Thymus (tissue), 11 donors: Measurements from ENCODE around the gene CALML4. TPM values are rescaled to one million over a fixed set of nuclear protein-coding genes. Genes with fewer than 3 reads are reported as not detected.

ENCODE experiments used
- DNase-seq, 9 donors: peaks; one replicate each; pipeline ENCODE4 v3.0.0-alpha.2; 2013; ENCODE audit warnings: low spot score in 9 of 9, low read depth in 6 of 9, missing footprints in 1 of 9
- H3K27ac ChIP-seq, 2 donors: one replicate each; pipeline ENCODE4 v1.5.1; 2013; ENCODE audit warnings: control low read depth in 1 of 2, low read depth in 1 of 2, low read length in 1 of 2, mild to moderate bottlenecking in 1 of 2, moderate library complexity in 1 of 2
- H3K27me3 ChIP-seq, 2 donors: one replicate each; pipeline ENCODE4 v1.5.1; 2013; ENCODE audit warnings: low read length in 1 of 2; ENCODE audit not compliant: control insufficient read depth in 2 of 2, insufficient read depth in 1 of 2
- H3K36me3 ChIP-seq, 2 donors: one replicate each; pipeline ENCODE4 v1.5.1; 2013; ENCODE audit warnings: low read length in 1 of 2, mild to moderate bottlenecking in 1 of 2, moderate library complexity in 1 of 2; ENCODE audit not compliant: control insufficient read depth in 2 of 2, insufficient read depth in 2 of 2
- H3K4me1 ChIP-seq, 2 donors: one replicate each; pipeline ENCODE4 v1.5.1; 2013; ENCODE audit warnings: low read length in 2 of 2; ENCODE audit not compliant: control insufficient read depth in 2 of 2, insufficient read depth in 2 of 2
- H3K4me3 ChIP-seq, 2 donors: one replicate each; pipeline ENCODE4 v1.5.1; 2013; ENCODE audit warnings: low read length in 2 of 2, control low read depth in 1 of 2, mild to moderate bottlenecking in 1 of 2
- H3K9me3 ChIP-seq, 2 donors: one replicate each; pipeline ENCODE4 v1.5.1; 2013; ENCODE audit warnings: low read length in 1 of 2, mild to moderate bottlenecking in 1 of 2; ENCODE audit not compliant: control insufficient read depth in 2 of 2, insufficient read depth in 1 of 2
- WGBS: extraction: QIAGEN DNeasy Blood & Tissue Kit; methylation state at CpG from one replicate; pipeline ENCODE4 v1.1.7; 2013; 5-methylcytosine and 5-hydroxymethylcytosine counted together
- polyA plus RNA-seq: library from polyadenylated mRNA; stranded (reverse); fragments of 200-250 nt; gene quantifications from one replicate; pipeline ENCODE4 v1.2.3, GENCODE V29; 2013
- total RNA-seq: library from RNA; stranded (reverse); fragments of 120-200 nt; gene quantifications from one replicate; pipeline ENCODE4 v1.2.4, GENCODE V29; 2013
- donor health status: healthy.

CALML4 gene
- total and polyA plus RNA-seq, 2 donors, result 8.8 to 18.3 TPM

DNA sequence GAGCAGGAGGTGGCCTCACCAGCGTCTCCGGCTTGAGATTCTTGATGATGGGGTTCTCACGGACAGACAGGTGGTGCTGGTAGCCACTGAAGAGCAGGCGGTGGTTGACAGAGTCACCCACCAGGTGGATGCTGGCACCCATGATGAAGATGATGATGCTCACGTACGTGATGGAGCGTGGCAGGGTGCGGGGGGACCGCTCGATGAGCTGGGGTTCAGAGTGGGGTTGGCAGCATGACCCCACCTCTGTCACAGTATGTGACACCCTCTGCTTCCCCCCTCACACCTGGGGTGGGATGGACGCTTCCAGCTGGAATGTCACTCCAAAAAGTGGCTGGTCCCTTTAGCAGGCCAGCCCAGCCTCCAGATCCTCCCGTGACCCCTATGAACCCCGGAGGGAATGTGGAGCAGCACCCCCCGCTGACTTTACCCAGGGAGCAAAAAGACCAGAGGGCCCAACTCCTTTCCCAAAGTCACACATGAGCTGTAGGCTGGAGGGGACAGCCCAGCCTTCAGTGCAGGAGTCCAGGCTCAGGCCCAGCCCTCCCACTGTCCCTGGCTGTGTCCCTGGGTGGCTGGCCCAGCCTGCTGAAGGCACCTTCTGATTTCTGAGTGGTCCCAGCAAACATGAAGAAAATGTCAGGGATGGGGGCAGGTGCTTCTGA, 6.7 kb upstream of the CALML4 start:
- no peak for DNase-seq
- Histone ChIP-seq H3K36me3 (peaks cover 4 to 11% of the 10 kb centered on the region in 2 donors), H3K27ac (no peak overlapping the region), H3K27me3 (no peaks in the 10 kb centered on the region), H3K9me3 (peaks cover 0 to 2% of the 10 kb centered on the region in 2 donors), H3K4me1 (peaks cover 5 to 40% of the 10 kb centered on the region in 2 donors), H3K4me3 (no peak overlapping the region)
- WGBS, result 98% methylated on average over 14 of the region's 14 CpGs

DNA sequence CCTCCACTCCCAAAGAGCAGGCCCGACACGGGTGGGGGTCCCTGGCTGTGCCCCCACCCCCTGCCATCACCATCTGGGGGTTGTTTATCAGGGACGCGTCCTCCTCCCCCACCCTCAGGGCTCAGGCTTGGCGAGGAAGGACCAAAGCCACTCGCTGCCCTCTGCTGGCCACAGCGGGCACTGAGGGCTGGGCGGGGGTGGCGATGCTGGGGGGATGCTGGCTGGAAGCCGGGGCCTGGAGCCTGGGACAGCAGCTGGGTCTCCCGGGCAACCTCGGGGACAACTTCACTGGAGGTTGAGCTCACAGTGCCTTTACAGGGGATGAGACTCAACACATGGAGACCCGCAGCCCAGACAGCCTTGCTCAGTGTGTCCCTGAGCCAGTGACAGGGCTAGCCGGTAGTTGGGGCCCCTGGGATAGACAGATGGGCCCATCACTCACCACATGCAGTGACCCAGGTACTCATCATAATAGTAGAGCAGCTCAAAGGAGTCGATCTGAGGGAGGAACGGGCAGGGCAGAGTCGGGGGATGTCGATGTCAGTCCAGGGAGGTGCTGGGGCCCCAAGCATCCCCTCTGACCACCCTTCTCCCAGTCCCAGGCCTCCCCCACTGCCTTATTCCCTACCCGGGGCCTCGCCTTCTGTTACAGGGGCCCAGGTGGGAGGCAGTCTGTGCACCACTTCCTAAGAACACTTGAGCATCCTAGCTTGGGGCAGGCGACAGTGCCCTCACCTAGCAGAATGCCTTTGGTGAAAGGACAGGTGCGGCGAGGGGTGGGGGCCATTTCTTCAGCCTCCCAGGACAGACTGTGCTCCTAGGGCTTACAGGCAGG, 5.9 kb upstream of the CALML4 start:
- Histone ChIP-seq H3K9me3 (peaks cover 0 to 2% of the 10 kb centered on the region in 2 donors), H3K36me3 (peaks cover 4 to 10% of the 10 kb centered on the region in 2 donors), H3K4me3 (no peak overlapping the region), H3K27ac (no peak overlapping the region), H3K27me3 (no peaks in the 10 kb centered on the region), H3K4me1 (peaks cover 7 to 47% of the 10 kb centered on the region in 2 donors)
- peak in 2 of 9 donors; percentile 53 to 66 for DNase-seq
- 83% methylated on average over 23 of the region's 23 CpGs for WGBS

DNA sequence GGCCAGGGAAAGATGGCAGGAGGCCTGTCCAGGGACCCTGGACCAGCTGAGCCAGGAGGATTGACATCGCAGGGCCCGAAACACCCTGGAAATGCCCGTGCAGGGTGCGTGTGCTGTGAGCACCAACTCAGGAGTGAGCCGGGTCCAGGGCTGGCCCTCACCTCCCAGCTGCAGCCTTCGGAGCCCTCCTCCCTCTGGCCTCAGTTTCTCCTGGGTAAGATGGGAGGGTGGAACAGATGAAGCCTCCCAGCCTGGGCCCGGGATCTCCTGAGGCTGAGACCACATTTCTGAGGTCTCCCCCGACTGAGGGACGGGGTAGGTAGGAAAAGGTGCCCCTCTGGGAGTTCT, 5.3 kb upstream of the CALML4 start:
- Histone ChIP-seq H3K27me3 (no peaks in the 10 kb centered on the region), H3K4me3 (no peak overlapping the region), H3K36me3 (peaks cover 2 to 8% of the 10 kb centered on the region in 2 donors), H3K9me3 (peaks cover 0 to 2% of the 10 kb centered on the region in 2 donors), H3K27ac (peak overlapping the region in 1 of 2 donors; percentile 78), H3K4me1 (peaks cover 7 to 54% of the 10 kb centered on the region in 2 donors)
- 94% methylated on average over 9 of the region's 9 CpGs for WGBS
- DNase-seq, result no peak

DNA sequence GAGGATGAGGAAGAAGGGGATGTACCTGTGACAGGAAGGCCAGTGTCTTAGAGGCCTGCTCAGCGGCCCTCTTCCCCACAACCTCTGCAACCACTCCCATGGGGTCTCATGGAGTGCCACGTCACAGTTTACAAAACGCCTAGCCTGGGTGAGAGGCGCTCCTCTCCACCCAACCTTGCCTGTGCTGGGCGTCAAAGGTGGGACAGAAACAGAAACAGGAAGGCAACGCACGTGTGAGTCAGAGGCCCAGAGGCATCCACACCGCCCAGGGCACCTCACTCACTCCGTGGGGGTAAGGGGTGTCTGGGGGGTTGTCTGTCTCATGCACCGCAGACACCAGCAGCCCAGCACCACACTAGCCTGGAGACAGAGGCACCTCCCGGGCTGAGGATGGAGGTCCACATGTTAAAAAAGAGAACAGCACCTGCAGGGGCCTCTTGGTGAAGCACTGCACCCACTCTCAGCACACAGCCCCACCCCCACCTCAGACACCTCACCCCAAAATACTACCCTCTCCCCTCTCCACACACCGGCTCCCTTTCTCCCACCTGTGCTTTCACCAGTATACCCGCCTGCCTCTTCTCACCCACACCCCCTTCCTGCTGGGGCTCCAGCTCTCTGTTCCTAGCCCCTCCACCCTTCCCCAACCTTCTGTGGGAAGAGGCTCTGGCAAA, 4.7 kb upstream of the CALML4 start:
- 67% methylated on average over 13 of the region's 13 CpGs for WGBS
- Histone ChIP-seq H3K27me3 (no peaks in the 10 kb centered on the region), H3K4me3 (no peak overlapping the region), H3K36me3 (peaks cover 2 to 8% of the 10 kb centered on the region in 2 donors), H3K4me1 (peaks cover 7 to 59% of the 10 kb centered on the region in 2 donors), H3K9me3 (peaks cover 0 to 2% of the 10 kb centered on the region in 2 donors), H3K27ac (peak overlapping the region in 1 of 2 donors; percentile 78)
- DNase-seq, result peak in 1 of 9 donors; percentile 59

DNA sequence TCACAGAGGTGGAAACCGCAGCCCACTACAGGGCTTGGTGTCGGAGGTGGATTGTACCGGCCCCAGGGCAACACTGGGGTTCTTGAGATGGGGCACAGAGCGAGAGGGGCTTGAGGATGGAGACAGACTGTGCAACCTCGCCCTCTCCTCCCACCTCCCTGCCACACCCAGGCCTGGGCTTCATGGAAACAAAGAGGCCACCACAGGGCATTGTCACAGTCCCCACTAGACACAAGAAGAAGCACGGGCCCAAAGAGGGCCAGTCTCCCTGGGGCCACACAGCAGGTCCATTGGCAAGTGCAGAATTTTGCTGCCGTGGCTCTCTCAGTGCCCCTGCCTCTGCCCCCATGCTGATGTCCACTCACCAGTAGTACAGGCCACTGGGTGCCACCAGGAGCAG, 4.1 kb upstream of the CALML4 start:
- Histone ChIP-seq H3K4me3 (no peak overlapping the region), H3K27me3 (no peaks in the 10 kb centered on the region), H3K4me1 (peaks cover 7 to 65% of the 10 kb centered on the region in 2 donors), H3K9me3 (peaks cover 0 to 2% of the 10 kb centered on the region in 2 donors), H3K27ac (peak overlapping the region in 1 of 2 donors; percentile 78), H3K36me3 (peaks cover 2 to 5% of the 10 kb centered on the region in 2 donors)
- 86% methylated on average over 7 of the region's 7 CpGs for WGBS
- no peak for DNase-seq

DNA sequence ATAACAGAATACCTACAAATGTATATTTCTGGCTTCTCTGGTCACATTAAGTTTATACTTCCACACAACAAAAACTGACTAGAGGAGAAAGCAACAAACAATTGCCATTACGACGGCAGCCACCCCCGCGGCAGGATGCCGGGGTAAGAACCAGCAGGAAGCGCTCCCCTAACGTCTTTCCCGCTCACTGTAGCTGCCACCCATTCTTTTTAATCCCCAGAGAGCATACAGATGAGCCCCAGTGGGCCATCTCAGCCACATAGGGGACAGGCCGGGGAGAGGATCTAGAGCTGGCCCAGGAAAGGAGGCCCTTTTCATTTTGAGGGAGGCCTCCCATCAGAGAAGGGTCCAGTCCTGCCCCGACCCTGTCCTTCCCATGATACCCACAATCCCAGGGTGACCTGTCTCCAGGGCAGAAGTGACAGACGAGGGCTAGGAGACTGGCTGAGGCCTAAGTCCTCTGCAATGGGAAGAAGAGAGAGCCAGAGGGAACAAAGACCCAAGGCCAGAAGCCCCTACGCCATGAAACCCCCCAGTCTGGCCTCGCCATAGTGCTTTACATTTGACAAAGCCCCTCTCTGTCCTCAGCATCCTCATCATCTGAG, 3.6 kb upstream of the CALML4 start:
- Histone ChIP-seq H3K36me3 (peaks cover under 1 to 5% of the 10 kb centered on the region in 2 donors), H3K9me3 (peaks cover 0 to 2% of the 10 kb centered on the region in 2 donors), H3K4me1 (peaks cover 7 to 70% of the 10 kb centered on the region in 2 donors), H3K27me3 (no peaks in the 10 kb centered on the region), H3K27ac (peak overlapping the region; percentile 6 to 78), H3K4me3 (no peak overlapping the region)
- DNase-seq, result peak in 2 of 9 donors; percentile 50 to 67
- 72% methylated on average over 13 of the region's 13 CpGs for WGBS

DNA sequence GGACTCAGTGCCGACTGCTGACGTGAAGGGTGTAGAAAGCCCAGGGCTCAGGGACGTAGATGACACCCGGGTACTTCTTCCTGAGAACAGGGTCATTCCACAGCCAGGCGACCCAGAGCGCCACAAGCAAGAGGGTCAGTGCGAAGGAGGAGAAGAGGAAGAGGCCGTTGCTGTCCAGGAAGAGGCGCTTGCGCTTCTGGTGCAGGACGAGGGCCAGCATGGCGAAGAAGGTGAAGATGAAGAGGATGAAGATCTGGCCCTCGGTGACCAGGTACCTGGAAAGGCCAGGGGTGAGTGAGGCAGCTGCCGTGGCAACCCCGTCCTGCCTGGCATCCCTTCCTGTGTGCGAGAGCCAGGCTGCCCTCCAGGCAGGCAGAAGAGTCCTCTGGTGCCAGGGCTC, 3.0 kb upstream of the CALML4 start:
- no peak for DNase-seq
- H3K27me3 ChIP-seq, result no peaks in the 10 kb centered on the region
- H3K4me3 ChIP-seq, result no peak overlapping the region
- H3K36me3 ChIP-seq, result peaks cover 2 to 5% of the 10 kb centered on the region in 2 donors
- peaks cover 7 to 72% of the 10 kb centered on the region in 2 donors for H3K4me1 ChIP-seq
- 95% methylated on average over 16 of the region's 16 CpGs for WGBS
- peaks cover 0 to 2% of the 10 kb centered on the region in 2 donors for H3K9me3 ChIP-seq
- peak overlapping the region; percentile 78 to 79 for H3K27ac ChIP-seq

DNA sequence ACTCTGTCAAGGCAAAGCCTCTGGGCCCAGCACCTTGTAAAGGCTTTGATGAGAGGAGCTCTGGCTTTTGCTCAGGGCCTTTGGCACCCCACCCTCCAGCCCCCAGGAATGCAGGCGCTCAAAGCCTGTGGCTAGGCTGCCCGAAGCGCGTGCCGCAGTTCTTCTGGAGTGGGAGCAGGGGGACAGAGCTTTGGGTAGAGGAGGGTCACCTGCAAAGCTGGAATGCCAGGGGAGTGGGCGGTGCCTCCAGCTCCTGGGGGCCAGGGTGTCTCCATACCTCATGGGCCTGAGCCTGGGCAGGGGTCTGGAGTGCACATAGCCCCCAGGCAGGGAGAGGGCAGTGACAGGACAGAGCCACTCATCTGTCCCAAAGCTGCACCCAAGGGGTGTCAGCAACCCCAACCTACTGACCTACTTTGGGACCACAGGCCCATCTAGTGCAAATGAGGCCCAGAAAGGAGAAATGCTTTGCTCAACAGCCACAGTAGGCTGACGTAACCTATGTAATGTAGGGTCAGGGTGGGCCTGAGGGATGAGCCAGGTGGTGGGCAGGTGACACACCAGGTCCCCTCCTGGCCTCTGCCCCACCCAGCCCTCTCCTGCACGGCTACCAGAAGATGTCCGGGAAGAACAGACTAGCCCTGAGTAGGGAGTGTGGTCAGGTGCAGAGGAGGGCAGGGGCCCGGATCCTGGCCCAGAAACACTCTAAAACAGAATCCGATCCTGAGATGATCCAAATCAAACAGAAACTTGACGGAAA, 2.2 kb upstream of the CALML4 start:
- Histone ChIP-seq H3K9me3 (peaks cover 0 to 2% of the 10 kb centered on the region in 2 donors), H3K27me3 (no peaks in the 10 kb centered on the region), H3K4me1 (peaks cover 7 to 72% of the 10 kb centered on the region in 2 donors), H3K4me3 (no peak overlapping the region), H3K27ac (peak overlapping the region in 1 of 2 donors; percentile 88), H3K36me3 (peaks cover 2 to 5% of the 10 kb centered on the region in 2 donors)
- WGBS, result 95% methylated on average over 12 of the region's 12 CpGs
- peak in 1 of 9 donors; percentile 24 for DNase-seq
